GM18502 (cell line): ENCODE results near the gene LAG3.
"Not testable (repeated sequence)": the region's sequence is repeated elsewhere in the genome, so short reads cannot be mapped to it uniquely, and the experiment has no call there.

Experiments used
- ATAC-seq: cut with Tn5 transposase; IDR thresholded peaks from one replicate; pipeline ENCODE4 v1.9.1; 2021; ENCODE audit warnings: mild to moderate bottlenecking; ENCODE audit not compliant: unreplicated experiment, poor library complexity

The LAG3 gene

DNA sequence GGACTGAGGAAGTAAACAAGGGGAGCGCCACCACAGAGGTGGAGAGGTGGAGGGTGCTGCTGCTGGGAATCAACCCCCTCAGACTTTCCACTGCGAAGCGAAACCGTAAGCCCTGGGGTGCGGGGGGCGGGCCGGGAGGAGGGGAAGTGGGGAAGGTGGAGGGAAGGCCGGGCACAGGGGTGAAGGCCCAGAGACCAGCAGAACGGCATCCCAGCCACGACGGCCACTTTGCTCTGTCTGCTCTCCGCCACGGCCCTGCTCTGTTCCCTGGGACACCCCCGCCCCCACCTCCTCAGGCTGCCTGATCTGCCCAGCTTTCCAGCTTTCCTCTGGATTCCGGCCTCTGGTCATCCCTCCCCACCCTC, at the start of gene LAG3:
TSS of gene LAG3 (plus strand) at position 190 of the 365 bp plus-strand sequence. CDS start 333 bp downstream, outside the sequence.
- no peak for ATAC-seq

DNA sequence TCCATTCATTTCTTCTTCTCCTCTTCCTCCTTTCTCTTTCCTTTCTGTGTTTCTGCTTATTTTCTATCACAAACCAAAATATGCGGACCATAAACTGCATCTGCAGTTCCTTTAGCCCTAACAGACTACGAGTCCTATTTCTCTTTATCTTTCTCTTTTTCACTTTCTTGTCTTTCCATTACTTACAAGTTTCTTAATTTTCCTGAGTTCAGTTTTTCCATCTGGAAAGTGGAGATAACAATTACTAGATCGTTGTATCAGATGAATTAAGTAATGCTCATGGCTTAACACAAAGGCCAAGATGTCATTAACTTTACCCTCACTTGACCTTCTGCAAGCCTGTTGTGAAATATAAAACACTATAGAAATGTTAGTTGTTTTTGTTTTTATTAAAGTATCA, 49.5 kb upstream of the LAG3 start:
- no peak for ATAC-seq

GRCh38 chr12:6723607-6724408, 48.5 kb upstream of the LAG3 start, which contains the start of gene COPS7A:
Gene COPS7A (plus strand): TSS chr12:6724046. CDS start chr12:6724657, 611 bp downstream.
- peak; percentile 94 for ATAC-seq

- ATAC-seq: peak; percentile 21
Measured at GRCh38 chr12:6724409-6724797, 47.9 kb upstream of the LAG3 start.

GRCh38 chr12:6725350-6725749, 47.0 kb upstream of the LAG3 start:
- ATAC-seq: no peak

DNA sequence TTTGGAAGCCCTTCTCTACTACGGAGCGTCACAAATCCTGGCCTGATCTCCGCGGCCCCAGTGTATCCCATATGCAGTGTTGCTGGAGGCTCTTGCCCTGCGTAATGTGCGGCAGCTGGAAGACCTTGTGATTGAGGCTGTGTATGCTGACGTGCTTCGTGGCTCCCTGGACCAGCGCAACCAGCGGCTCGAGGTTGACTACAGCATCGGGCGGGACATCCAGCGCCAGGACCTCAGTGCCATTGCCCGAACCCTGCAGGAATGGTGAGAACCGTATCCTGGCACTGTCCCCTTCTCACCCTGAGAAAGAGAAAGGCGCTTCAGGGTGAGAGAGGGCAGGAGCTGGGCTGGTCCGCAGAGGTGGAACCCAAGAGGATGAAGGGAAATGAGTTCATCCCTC, 43.1 kb upstream of the LAG3 start:
- ATAC-seq: no peak

GRCh38 chr12:6730169-6730568, 42.2 kb upstream of the LAG3 start:
- ATAC-seq: no peak

- no peak for ATAC-seq
Measured at GRCh38 chr12:6734506-6735387, 37.6 kb upstream of the LAG3 start.

- no peak for ATAC-seq
Measured at GRCh38 chr12:6735448-6736191, 36.7 kb upstream of the LAG3 start.

GRCh38 chr12:6736754-6737153, 35.6 kb upstream of the LAG3 start:
- ATAC-seq: no peak

DNA sequence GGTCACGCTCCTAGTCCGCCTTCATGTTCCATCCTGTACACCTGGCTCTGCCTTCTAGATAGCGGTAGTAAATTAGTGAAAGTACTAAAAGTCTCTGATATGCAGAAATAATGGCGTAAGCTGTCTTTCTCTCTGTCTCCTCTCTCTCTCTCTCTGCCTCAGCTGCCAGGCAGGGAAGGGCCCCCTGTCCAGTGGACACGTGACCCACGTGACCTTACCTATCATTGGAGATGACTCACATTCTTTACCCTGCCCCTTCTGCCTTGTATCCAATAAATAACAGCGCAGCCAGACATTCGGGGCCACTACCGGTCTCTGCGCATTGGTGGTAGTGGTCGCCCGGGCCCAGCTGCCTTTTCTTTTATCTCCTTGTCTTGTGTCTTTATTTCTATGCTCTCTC, 30.2 kb upstream of the LAG3 start:
- not testable (repeated sequence) for ATAC-seq

DNA sequence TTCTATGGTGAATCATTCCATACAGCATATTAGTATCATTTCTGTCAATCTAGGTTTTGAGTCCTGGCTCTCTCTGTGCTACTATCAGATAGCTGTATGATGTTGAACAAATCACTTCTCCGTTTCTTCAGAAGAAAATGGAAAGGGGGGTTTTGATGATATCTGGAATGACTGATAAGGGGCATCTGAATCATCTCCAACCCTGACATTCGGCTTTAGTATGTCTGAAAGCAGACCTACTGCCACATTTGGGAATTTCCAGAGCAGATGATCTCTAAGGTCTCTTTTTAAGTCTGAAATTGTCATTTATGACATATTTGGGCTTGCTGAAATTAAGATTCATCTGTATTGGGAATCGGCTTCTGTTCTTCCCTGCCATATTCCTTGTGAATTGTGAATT, 29.5 kb upstream of the LAG3 start:
- no peak for ATAC-seq

GRCh38 chr12:6743300-6743699, 29.0 kb upstream of the LAG3 start:
- ATAC-seq: not testable (repeated sequence)

DNA sequence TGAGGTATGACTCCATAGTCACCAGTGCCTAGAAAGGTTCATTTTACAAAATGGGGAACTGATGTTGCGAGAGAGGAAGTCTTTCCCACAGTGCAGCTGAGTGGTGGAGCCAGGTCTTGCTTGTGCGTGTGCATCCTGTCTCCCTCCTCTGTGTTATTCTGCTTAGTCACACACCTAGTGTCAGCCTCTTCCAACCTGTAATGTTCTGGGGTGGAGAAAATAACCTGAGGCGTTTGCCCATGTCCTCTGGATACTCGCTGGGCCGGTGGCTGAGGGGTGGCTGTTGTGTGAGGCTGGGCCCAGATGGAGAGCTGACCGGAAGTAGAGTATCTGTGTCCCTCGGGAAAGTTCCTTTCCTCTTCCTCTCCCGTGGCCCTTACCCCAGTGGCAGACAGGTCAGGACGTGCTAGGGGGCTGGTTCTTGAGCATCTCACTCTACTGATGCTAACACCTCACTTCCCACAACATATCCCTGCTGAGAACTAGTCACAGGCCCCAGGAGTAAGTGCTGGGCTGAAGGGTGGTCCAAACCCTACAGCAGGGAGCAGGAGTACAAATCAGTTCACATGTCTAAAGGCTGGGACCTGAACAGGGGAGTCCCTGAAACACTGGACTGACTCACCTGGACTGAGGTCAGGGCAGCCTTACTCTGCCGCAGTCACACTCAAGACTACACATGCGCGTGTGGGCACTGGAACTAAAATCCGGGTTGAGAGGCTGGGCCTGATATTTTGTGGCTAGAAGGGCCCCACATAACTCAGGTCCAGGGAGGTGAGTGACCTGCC, 26.4 kb upstream of the LAG3 start:
- no peak for ATAC-seq

- ATAC-seq: no peak
Measured at GRCh38 chr12:6747216-6747615, 25.1 kb upstream of the LAG3 start.

GRCh38 chr12:6748761-6749160, 23.6 kb upstream of the LAG3 start:
- no peak for ATAC-seq

DNA sequence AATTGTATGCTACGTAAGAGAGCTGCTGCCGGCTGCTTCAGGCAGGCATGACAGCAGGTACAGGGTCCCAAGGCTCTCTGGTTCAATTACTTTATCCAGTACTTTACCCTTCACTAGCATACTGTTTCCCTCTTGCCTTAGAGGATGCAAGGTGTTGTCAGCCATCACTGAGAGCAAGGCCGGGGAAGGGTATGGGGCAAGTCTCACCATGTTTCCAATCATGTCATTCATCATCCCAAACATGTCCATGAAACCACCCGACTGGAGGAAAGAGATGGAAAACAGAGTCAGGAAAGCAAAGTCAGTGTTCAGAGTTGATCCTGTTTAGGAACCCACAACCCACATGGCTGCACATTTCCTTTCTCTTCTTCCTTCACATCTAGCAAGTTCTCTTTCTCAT, 21.8 kb upstream of the LAG3 start:
- ATAC-seq: no peak

GRCh38 chr12:6751767-6752166, 20.6 kb upstream of the LAG3 start:
- ATAC-seq: no peak

DNA sequence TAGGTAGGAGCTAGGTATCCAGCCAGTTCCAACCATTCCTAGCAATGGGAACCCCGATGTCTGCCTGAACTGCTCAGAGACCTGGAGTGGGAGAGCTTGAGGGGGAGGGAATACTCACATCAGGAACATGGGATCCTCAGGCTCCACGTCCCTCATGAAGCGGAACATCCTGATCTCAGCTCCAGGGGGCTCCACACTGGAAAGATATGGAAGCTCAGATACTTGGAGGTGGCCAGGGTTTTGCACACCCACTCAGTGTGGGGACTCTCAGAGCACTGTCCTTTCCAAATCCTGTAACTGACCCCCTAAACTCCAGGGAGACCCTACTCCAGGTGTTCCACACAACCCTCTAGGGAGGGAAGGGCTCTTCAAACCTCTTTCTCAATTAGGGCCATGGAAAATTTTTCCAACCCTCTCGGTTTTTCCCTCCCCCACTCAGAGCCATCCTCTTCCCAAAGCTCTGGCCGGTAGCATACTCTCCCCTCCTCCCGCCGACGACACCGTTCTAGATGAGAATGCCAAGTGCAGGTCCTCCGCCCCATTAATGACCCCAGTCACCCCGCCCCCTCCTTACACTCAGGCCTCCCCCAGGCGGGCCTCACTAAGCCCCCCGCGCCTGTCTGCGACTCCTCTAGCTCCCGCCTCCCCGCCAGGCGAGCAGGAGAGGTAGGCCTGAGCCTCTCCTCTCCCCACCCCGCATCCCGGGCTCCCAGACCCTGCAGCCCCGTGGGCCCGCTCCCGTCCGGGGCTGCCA, 20.0 kb upstream of the LAG3 start:
- ATAC-seq: no peak
